ENCODE measurements around the gene CCNL2. TPM values are rescaled to one million over a fixed set of nuclear protein-coding genes. Genes with fewer than 3 reads are reported as not detected.
"Not testable (repeated sequence)": the region's sequence is repeated elsewhere in the genome, so short reads cannot be mapped to it uniquely, and the experiment has no call there.

CCNL2 gene
- total RNA-seq, 1 experiment from 2014 or later = 34.3 TPM

DNA sequence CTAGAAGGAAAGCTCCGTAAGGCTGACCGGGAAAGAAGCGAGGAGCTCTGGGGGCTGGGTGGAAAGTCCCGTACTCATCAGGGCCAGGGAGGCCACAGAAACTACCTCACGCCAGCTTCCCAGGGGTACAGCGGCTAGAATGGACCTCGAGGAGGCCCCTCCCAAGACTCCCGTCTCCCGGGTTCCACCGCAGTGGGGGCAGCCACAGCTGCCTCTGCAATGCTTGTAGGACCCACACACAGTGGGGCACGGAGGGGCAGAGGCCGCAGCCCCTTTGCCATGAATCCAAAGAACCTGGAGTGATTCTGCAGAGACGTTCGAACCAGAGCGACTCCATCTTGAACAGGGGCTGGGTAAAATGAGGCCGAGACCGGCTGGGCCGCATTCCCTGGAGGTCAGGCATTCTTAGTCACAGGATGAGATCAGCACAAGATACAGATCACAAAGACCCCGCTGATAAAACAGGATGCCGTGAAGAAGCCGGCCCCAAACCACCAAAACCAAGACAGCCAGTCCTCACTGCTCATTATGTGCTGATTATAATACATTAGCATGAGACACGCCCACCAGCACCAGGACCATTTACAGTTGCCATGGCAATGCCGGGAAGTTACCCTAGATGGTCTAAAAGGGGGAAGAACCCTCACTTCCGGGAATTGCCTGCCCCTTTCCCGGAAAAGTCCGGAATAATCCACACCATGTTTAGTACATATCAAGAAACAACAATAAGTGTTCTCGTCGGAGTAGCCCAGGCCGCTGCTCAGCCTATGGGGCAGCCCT lies 23.5 kb upstream of the CCNL2 start:
- in situ Hi-C loops (cut with HindIII; ENCODE audit: low pct_unique_long_range_greater_than_20kb, low sequenced_read_pairs) = no loop called here
- no peak for DNase-seq (ENCODE audit: low read depth)

- DNase-seq (ENCODE audit: low read depth) = no peak
- in situ Hi-C loops (cut with HindIII; ENCODE audit: low pct_unique_long_range_greater_than_20kb, low sequenced_read_pairs) = no loop called here
Observed at GRCh38 chr1:1421907-1422464, 22.9 kb upstream of the CCNL2 start.

DNA sequence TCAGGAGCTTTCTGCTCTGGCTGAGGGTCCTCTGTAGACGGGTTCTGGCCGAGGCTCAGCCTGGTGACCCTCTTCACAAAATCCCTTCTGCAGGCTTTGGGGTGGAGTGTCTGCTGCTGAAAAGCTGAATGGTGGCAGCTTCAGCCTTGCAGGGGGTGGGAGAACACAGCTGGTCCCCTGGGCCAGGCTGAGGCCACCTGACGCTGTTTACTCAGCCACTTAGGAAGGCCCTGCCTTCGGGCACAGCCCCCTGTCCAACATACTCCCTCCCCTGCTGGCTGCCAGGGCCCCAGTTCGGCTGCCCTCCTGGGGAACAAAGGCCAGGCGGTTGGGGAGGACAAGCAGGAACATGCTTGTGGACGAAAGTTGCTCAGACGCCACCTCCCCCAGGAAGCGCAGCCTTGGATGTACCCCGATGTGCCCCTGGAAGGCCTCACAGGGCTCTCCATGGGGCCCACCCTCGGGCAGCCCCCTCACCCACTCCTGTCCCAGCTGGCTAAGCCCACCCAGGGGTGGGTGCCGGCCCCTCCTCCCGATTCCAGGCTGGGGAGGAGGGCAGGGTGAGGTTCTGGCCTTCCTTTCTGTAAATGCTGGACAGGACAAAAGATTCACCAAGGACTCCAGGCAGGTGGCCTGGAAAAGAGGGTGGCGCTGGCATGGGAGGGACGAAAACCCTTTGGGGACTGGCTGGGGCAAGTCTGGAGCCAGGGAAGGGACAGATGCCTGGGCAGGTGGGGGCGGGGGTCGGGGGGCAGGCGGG lies 22.2 kb upstream of the CCNL2 start, which contains the start of gene ANKRD65:
Gene ANKRD65, minus strand, starts transcription at position 130 of the 760 bp plus-strand sequence. CDS start 271 bp downstream, outside the sequence.
- no peak for DNase-seq (ENCODE audit: low read depth)
- in situ Hi-C loops (cut with HindIII; ENCODE audit: low pct_unique_long_range_greater_than_20kb, low sequenced_read_pairs) = no loop called here

DNA sequence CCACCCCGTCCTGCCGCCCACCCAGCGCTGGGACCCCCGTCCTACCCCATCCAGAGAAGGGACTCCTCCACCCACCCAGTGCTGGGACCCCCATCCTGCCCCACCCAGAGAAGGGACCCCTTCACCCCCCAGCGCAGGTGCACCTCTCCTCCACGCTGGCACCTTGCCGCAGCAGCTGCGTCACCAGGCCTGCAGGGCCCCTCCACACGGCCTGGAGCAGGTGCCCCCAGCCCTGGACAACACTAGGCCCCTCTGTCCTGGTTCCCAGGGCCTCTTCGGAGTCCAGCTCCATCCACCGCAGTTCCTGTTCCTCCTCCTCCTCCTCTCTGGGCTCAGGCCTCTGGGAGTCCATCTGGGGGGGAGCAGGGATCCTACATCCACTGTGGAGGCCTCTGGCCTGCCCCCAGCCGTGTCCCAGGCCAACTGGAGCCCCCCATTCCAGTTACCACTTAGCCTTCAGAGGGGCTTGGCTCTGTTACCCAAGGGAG lies 21.6 kb upstream of the CCNL2 start:
- in situ Hi-C loops (cut with HindIII; ENCODE audit: low pct_unique_long_range_greater_than_20kb, low sequenced_read_pairs) = no loop called here
- DNase-seq (ENCODE audit: low read depth) = no peak

DNA sequence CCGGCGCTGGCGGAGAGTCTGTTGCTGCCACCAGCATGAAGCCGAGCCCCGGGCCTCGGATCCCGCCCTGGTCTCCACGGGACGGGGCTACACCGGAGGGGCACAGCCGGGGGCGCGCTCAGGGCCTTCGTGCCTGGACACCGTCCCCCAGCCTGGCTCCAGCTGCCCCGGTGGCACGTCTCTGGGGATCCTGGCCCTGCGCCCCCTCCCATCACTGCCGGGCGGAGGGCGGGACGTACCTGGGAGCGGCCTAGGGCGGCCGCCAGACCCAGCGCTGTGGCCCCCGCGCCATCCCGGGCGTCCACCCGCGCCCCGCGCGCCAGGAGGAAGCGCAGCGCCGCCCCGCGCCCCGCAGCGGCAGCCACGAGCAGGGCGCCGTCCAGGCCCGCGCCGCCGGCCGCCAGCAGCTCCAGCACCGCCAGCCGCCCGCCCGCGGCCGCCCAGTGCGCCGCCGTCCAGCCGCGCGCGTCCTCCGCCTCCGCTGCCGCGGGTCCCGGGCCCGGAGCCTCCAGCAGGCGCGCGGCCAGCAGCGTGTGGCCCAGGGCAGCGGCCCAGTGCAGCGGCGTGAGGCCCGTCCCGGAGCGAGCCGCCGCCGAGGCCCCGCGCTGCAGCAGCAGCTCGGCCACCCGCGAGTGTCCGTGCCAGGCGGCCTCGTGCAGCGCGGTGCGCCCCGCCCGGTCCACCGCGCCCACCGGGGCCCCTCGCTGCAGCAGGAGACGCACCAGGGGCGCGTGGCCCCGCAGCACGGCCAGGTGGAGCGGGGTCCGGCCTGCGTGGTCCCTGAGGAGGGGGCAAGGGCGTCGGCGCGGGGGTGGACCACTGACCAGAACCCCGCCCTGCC lies 20.9 kb upstream of the CCNL2 start:
- in situ Hi-C loops (cut with HindIII; ENCODE audit: low pct_unique_long_range_greater_than_20kb, low sequenced_read_pairs) = no loop called here
- no peak for DNase-seq (ENCODE audit: low read depth)

DNA sequence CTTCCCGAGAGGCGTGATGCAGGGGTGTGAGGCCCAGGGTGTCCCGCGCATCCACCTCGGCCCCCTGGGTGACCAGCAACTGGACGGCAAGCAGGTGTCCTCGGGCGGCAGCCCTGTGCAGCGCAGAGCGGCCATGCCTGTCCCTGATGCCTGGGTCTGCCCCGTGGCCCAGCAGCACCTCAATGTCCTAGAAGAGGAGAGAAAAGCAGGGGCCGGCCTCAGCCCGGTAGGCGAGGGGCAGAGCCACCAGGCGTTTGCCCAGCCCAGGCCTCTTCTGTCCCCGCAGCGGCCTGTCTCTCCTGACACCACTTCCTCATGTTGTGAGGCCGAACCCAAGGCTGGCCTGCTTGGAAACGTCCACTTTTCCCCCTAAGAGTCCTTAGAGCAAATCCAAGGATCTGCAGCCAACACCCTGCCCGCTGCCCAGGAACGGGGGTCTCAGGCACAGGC lies 20.3 kb upstream of the CCNL2 start:
- DNase-seq (ENCODE audit: low read depth) = no peak
- in situ Hi-C loops (cut with HindIII; ENCODE audit: low pct_unique_long_range_greater_than_20kb, low sequenced_read_pairs) = no loop called here

DNA sequence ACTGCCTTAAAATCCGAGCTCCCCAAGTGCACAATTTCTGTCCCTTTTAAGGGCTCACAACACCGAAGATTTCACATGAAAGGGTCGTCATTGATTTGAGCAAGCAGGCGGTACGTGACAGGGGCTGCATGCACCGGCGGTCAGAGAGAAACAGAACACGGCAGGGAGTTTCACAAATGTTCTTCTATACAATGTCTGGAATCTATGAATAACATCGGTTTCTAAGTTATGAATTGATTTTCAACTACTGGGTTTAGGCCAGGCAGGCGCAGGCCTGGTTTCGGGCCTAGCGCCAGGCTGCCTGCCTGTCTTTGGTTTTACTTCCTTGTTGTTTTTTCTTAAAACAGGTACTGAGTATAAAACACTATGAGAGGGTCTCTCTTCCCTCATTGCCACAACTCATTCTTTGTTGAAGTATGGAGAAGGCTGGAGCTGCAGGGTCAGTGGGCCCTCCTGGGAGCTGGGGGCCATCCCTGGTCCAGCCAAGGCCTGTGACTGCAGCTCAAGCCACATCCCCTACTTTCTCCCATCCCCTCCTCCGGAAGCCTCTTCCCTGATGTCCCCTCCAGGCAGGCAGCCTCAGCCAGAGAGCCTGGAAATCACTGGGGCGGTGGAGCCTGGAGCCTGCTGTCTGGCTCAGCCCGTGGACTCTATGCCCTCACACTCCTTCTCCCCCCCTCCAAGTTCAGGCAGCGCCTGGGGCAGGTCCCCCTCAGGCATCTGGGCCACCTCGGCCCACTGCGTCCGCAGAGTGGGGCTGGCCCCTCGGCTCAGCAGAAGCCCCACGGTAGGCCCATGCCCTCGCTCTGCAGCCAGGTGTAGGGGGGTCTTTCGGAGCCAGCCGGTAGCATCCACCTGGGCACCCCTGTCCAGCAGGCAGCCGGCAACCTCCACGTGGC lies 19.6 kb upstream of the CCNL2 start:
- no peak for DNase-seq (ENCODE audit: low read depth)
- in situ Hi-C loops (cut with HindIII; ENCODE audit: low pct_unique_long_range_greater_than_20kb, low sequenced_read_pairs) = no loop called here

DNA sequence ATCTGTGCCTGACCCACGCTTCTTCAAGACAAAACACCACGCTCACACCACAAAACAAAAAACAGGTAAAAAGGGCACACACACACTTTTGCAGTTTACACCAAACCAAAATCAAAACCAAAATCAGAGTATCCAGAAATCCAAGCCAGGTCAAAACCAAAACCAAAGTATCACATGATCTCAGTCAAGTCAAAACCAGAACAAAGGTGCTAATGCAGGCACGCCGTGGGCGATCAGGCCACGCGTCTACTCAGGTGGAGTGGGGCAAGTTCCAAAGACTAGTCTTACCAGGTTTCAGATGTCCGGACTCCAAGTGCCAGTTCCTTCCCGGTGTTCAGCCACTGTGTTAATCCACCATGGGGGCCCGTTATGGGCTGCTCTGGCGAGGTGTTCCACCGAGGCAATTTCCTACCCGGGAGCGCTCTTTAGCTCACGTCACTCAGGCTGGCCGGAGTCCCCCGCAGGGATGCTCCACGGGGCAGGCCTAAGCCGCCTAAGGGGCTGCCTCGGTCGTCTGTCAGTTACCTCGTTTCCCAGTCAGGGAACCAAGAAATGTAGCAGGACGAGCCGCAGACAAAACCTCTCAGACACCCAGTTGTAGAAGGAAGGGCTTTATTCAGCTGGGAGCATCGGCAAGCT lies 18.8 kb upstream of the CCNL2 start:
- DNase-seq (ENCODE audit: low read depth); in situ Hi-C loops (cut with HindIII; ENCODE audit: low pct_unique_long_range_greater_than_20kb, low sequenced_read_pairs): not testable (repeated sequence)

GRCh38 chr1:1417396-1417795 lies 18.3 kb upstream of the CCNL2 start:
- in situ Hi-C loops (cut with HindIII; ENCODE audit: low pct_unique_long_range_greater_than_20kb, low sequenced_read_pairs); DNase-seq (ENCODE audit: low read depth): not testable (repeated sequence)

- in situ Hi-C loops (cut with HindIII; ENCODE audit: low pct_unique_long_range_greater_than_20kb, low sequenced_read_pairs) = no loop called here
- no peak for DNase-seq (ENCODE audit: low read depth)
Observed at GRCh38 chr1:1415751-1416150, 16.6 kb upstream of the CCNL2 start.

GRCh38 chr1:1412311-1412902 lies 13.3 kb upstream of the CCNL2 start:
- in situ Hi-C loops (cut with HindIII; ENCODE audit: low pct_unique_long_range_greater_than_20kb, low sequenced_read_pairs); DNase-seq (ENCODE audit: low read depth): not testable (repeated sequence)

DNA sequence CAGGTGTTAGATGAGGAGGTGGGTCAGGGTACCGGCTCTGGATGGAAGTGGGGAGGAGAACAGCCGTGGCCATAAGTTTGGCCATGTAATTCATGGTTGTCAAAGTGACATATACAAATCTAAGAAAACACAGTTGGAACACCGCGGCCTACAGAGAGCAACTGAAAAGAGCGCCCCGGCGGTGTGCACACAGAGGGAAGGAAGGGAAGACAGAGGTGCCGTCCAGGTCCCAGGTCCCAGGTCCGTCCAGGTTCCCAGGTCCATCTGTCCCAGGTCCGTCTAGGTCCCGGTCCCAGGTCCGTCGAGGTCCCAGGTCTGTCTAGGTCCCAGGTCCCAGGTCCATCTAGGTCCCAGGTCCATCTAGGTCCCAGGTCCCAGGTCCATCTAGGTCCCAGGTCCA lies 12.5 kb upstream of the CCNL2 start:
- DNase-seq (ENCODE audit: low read depth) = no peak
- in situ Hi-C loops (cut with HindIII; ENCODE audit: low pct_unique_long_range_greater_than_20kb, low sequenced_read_pairs) = no loop called here

GRCh38 chr1:1410238-1410637 lies 11.1 kb upstream of the CCNL2 start:
- DNase-seq (ENCODE audit: low read depth); in situ Hi-C loops (cut with HindIII; ENCODE audit: low pct_unique_long_range_greater_than_20kb, low sequenced_read_pairs): not testable (repeated sequence)

DNA sequence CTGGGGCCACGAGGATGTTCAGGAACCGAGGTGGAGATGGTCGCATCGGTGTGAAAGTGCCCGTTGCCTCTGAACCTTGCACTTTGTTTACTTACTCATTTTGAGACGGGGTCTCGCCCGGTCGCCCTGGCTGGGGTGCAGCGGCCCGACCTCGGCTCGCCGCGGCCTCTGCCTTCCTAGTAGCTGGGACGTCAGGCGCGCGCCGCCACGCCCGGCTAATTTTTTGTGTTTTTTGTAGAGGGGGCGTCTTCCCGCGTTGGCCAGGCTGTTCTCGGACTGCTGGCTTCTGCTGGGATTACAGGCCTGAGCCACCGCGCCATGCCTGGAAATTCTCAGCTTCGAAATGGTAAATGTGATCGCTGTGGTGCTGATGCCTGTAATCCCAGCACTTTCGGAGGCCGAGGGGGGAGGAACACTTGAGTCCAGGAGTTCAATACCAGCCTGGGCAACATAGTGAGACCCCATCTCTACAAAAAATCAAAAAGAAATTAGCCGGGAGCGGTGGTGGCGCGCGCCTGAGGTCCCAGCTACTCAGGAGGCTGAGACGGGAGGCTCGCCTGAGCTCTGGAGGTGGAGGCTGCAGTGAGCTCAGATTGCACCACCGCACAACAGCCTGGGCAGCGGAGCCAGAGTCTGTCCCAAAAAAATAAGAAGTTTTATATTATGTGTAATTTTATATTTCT lies 8.6 kb upstream of the CCNL2 start:
- in situ Hi-C loops (cut with HindIII; ENCODE audit: low pct_unique_long_range_greater_than_20kb, low sequenced_read_pairs) = no loop called here
- peak; percentile 63 for DNase-seq (ENCODE audit: low read depth)

DNA sequence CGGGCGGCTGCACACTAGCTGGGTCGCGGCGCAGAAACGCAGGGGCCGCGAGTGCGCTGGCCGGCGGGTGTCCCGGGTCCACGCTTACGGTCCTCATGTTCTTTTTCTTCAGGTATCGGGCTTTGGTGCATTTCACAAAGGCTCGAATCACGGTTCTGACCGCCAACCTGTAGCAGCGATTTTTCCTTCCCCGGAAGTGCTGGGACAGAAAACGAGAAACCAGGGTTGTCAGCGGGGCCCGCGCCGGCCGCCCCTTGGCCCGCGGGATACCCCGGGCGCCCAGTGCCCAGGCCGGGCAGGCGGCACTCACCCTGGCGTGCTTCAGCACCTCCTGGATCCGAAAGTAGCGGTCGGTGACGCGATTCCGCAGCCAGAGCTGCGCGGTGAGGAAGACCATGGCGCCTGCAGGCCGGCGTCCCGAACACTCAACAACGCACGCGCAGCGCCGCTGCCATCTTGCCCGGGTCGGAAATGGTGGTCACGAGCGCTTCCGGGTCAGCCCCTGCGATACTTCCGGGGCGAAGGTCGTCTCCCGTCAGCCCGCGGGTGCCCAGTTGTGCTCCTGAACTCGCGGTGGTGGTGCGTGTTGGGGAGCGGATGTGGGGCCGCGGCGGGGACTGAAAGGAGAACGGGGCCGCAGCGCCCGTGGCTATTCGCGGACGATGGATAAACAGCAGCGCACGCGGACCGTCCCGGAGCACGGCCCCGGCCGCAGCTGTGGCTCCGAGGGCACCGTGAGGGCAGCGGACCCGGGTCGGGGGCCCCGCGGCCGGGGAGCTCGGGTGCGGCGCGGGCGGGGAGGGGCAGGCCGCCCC lies 7.9 kb upstream of the CCNL2 start, which contains the start of gene MRPL20:
Gene MRPL20, minus strand, starts transcription at position 473 of the 815 bp plus-strand sequence. Its CDS starts 76 bp downstream, at position 397.
- in situ Hi-C loops (cut with HindIII; ENCODE audit: low pct_unique_long_range_greater_than_20kb, low sequenced_read_pairs) = no loop called here
- DNase-seq (ENCODE audit: low read depth) = peak; percentile 76

All from Caki2 (cell line).